GM20431 (cell line): ENCODE measurements around the gene TMEM53.
"Not testable (repeated sequence)": the region's sequence is repeated elsewhere in the genome, so short reads cannot be mapped to it uniquely, and the experiment has no call there.

ENCODE experiments used
- in situ Hi-C: fragments of 300-500 bp; cut with MseI, MboI; formaldehyde crosslinking; loops from one replicate; pipeline ENCODE4 v1.15.0; 2020; ENCODE audit warnings: low sequenced_read_pairs; ENCODE audit not compliant: unreplicated experiment

The TMEM53 gene

GRCh38 chr1:44675186-44675585 is 905 bp upstream of the TMEM53 start:
- in situ Hi-C loops, result no loop called here

DNA sequence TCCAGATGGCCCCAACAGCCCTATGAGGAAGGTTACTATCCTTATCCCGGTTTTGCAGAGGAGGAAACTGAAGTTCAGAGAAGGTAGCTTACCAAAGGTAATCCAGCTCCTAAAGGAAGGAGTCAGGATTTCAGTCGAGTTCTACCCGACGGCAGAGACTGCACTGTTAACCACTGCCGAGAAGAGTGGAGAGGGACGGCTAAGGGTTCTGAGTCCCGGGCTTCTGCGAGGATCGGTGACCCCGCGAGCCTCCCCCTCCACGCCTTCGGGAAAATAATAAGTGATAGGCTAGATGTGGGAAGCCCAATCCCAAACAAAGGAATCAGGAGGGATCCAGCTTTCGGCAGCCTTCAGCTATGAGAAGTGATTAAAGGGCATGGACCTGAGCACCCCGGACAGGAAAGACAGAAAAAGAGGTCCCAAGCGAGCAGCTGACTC is 587 bp downstream of the TMEM53 start:
- in situ Hi-C loops, result no loop called here

- in situ Hi-C loops, result no loop called here
These were observed 1.2 kb downstream of the TMEM53 start for GRCh38 chr1:44672961-44673674.

GRCh38 chr1:44672254-44672955 is 1.9 kb downstream of the TMEM53 start:
- in situ Hi-C loops, result no loop called here

GRCh38 chr1:44670751-44671640 is 3.3 kb downstream of the TMEM53 start:
- in situ Hi-C loops, result no loop called here

DNA sequence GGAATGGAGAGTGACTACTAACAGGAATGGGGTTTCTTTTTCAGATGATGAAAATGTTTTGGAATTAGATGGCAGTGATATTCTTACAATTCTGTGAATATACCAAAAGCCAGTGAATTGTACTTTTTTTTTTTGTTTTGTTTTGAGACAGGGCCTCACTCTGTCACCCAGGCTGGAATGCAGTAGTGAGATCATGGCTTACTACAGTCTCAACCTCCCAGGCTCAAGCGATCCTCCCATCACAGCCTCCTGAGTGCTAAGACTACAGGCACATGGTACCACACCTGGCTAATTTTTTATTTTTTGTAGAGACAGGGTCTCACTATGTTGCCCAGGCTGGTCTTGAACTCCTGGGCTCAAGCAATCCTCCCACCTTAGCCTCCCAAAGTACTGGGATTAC is 7.6 kb downstream of the TMEM53 start:
- in situ Hi-C loops, result not testable (repeated sequence)

- in situ Hi-C loops, result no loop called here
These were observed 9.4 kb downstream of the TMEM53 start for GRCh38 chr1:44664730-44665370.

DNA sequence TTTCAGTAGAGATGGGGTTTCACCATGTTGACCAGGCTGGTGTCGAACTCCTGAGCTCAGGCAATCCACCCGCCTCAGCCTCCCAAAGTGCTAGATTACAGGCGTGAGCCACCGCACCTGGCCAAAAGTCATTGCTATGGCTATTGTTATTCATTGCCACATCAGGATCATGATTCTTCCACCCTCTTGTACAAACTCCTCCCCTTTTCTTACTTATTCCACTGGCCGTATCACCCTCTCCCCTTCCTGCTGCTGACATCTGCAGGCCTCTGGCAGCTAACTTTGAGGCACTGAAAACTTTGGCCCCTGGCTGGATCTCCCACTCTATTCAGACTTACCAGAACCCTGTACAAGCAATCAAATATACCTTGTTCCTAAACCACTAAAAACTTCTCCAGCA is 10.9 kb downstream of the TMEM53 start:
- in situ Hi-C loops, result no loop called here

GRCh38 chr1:44662683-44663030 is 11.6 kb downstream of the TMEM53 start:
- in situ Hi-C loops, result no loop called here

DNA sequence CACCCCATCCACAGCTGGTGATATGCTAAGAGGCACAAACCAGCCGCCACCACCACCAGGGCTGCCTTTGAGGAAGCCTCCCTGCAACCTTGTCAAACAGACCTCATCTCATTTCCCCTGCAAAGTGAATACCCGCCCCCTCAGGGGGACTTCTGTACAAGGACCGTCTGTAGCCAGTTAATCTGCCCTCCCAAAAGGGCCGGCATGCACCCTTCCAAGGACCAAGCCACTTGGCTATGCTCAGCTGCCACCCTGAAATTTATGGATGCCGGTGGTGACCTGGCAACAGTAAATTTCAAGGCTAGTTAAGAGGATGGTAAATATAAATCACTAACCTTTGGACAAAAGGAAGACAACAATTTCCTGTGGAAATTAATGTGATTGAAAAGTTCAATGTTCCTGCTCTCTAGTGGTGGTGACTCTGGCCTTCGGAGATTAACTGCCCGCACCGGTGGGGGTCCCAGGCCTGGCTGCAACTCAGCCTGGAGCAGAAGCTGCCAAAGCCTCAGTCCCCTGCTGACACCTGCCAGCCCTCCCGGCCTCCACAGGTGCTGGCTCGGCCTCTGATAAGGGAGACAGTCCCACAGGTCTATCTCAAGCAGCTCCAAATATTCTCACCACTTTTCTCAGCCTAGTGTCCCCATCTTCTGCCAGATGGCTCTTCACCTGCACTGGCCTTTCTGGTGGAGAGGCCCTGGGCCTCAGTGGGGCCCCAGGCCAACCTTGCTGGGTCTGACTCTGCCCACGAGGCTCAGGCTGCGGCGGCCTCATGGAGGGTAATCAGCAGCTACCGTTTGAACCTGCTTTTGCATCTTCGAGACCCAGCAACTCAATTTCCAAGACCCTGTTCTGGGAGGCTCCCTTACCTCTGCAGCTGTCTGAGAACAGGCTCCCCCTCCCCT is 12.2 kb downstream of the TMEM53 start:
- in situ Hi-C loops, result no loop called here

GRCh38 chr1:44660176-44660575 is 14.1 kb downstream of the TMEM53 start:
- in situ Hi-C loops, result no loop called here

GRCh38 chr1:44659566-44659965 is 14.7 kb downstream of the TMEM53 start:
- in situ Hi-C loops, result no loop called here

- in situ Hi-C loops, result no loop called here
These were observed 18.7 kb downstream of the TMEM53 start for GRCh38 chr1:44655609-44656008.

- in situ Hi-C loops, result no loop called here
These were observed 19.6 kb downstream of the TMEM53 start for GRCh38 chr1:44654621-44655187.

DNA sequence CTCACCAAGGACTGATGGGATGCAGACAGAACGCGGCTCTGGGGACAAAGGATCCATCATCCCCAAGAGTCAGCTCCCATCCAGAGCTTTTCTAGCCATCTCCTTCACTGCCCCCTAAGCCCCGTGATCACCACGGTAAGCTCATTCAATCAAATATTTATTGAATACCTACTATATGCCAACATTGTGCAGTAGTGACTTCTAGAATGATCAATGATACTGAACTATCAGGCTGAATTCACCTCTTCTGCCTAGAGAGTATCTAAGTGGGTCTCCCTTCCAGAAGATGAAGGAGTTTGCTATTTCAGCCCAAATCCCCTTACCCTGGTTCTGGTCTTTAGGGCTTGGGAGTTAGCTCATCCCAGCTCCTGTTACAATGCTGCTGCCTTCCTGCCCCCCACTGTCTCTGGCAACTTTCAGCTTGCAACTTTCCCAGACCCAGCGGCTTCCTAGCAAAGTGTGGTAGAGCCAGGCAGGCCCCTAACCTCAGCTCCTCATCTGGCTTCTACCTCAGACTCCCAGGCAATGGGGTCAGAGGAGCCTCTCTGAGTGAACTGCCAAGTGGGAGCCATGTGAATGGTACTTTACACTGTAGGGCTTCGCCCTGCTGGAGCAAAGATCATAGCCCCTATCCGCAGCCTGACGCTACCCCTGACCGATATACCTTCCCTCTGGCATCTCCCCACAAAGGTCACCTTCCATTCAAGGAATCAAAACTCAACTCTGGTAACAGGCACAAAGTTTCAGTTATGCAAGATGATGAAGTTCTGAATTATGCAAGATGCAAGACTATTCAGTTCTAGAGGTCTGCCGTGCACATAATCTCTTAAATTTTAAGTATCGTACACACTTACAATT is 20.9 kb downstream of the TMEM53 start:
- in situ Hi-C loops, result no loop called here

- in situ Hi-C loops, result no loop called here
These were observed 21.7 kb downstream of the TMEM53 start for GRCh38 chr1:44652445-44653106.

DNA sequence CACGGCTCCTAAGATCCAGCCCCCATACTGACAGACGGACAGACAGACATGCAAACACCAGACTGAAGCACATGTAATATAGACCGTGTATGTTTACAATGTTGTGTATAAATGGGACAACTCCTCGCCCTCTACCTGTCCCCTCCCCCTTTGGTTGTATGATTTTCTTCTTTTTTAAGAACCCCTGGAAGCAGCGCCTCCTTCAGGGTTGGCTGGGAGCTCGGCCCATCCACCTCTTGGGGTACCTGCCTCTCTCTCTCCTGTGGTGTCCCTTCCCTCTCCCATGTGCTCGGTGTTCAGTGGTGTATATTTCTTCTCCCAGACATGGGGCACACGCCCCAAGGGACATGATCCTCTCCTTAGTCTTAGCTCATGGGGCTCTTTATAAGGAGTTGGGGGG is 23.2 kb downstream of the TMEM53 start:
- in situ Hi-C loops, result no loop called here
